HG02642 (cell line): ENCODE measurements around the gene TK1.

Source experiments
- ATAC-seq: cut with Tn5 transposase; IDR thresholded peaks from one replicate; pipeline ENCODE4 v1.9.1; 2021; ENCODE audit warnings: mild to moderate bottlenecking; ENCODE audit not compliant: unreplicated experiment, poor library complexity

The TK1 gene

DNA sequence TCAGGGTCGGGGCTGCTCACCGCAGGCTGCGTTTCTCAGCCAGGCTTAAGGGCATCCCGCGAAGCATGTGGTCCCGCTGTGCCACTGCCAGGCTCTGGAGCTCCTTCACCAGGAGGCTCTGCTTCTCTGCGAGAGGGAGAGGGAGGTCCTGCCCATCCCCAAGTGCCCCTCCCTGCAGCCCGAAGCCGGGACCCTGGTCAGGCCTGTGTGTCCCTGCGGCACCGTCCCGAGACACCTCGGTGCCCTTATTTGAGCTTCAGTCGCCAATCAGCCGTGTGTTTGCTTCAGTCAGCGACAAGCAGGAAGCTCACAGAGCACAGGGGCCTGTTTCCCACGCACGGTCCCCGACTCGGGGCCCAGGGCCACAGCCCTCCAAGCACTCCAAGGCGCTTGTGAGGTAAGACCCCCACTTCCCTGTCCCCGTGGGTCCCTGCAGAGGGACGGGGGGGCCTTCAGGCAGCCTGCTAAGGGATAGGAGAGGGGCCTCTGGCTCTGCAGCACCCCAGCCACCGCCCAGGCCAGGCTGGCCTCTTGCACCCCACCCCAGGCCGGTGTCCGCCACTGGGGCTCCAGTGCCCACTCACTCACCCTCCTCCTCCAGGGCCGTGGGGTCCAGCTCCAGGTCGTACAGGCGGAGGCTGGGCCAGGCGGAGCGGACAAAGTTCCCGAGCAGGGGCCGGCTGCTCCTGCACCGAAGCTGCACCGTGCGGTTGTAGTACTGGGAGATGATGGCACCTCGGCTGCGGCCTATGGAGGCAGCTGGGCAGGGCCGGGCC is 61.5 kb downstream of the TK1 start:
- no peak for ATAC-seq

DNA sequence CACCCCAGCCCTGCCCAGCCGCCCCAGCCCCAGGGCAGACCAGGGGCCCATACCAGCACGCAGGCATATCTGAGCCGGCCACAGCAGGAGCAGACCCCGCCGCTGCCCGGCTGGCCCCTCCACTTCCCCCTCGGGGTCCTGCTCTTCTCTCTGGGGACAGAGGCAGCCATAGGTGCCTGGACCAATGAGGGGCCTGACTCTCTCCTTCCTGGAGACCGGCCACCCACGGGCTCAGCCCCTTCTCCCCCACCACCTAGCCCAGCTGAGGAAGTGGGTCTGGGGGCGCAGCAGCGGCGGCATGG is 62.1 kb downstream of the TK1 start:
- no peak for ATAC-seq
